Measurements from ENCODE around the gene KLHL13.
"Not testable (repeated sequence)": the region's sequence is repeated elsewhere in the genome, so short reads cannot be mapped to it uniquely, and the experiment has no call there.

Gene KLHL13

DNA sequence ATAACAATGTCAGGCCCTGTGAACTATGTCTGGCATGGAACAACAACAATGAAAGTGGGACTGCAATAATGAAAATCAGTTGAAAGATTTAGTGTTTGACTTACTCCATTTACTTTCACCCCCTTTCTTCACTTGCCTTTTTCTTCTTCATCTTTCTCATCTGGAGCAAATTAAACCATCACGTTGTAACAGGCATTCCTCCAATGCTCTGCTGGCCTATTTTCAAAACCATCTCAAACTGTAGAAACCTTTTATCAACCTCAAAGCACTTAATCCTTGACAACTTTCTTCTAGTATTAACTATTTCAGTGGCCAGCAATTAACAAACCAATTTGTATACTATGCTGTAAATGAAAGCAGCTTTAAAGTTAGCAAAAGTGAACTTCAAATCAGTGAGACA lies 8.3 kb downstream of the KLHL13 start:
- DNase-seq: no peak
- intact Hi-C loops (cut with DNase I): no loop called here

DNA sequence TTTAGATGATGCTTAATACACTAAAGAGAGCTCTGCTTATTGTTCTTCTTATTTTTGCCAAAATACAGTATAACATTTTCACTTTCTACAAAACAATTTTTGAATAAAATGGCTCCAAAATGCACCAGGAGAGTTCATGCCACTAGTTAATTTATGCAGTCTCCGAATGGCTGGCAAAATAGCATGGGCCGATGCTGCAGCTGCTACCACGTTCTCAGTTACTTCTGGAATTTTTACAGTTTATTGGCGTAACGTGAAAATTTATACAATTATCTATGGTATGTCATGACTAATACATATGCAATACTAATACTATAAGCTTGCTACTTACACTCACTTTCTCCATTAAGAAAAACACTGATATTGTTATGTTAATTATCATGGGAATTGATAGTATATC lies 16.5 kb downstream of the KLHL13 start:
- intact Hi-C loops (cut with DNase I): no loop called here
- DNase-seq: no peak

DNA sequence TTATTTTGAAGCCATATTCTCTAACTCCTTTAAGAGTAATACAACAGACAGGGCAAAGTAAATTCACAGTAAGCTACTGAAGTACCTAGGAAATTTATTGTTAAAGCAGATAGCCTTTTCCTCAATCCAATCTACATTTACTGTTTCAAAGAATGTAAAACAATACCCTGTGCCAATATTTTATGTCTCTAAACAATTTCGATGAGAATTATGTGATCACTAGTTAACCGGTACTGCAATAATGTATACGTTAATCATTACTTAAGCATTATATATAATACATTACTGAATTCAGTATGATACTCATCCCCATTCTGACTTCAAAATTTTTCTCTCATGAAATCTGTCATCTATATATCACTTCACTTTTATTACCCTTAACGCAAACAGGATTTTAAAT lies 28.5 kb downstream of the KLHL13 start:
- no peak for DNase-seq
- intact Hi-C loops (cut with DNase I): no loop called here

DNA sequence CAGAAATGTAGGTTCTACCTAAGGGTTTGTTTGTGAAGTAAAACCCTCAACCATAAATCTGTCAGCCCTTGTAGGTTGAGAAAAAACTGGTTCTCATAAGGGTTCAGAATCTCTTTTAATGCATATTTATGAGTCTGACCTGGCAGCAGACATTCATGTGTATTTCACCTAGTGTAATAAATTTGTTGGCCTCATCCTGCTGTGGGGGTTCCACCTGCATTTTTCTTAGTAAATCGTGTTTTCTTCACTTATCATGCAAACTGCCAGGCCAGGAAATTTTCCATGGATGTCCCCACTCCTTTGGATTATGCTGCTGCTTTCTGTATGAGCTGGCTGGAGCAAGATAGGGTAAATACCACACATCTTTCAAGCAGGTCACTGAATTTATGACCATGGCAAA lies 42.4 kb downstream of the KLHL13 start:
- no peak for DNase-seq
- intact Hi-C loops (cut with DNase I): no loop called here

DNA sequence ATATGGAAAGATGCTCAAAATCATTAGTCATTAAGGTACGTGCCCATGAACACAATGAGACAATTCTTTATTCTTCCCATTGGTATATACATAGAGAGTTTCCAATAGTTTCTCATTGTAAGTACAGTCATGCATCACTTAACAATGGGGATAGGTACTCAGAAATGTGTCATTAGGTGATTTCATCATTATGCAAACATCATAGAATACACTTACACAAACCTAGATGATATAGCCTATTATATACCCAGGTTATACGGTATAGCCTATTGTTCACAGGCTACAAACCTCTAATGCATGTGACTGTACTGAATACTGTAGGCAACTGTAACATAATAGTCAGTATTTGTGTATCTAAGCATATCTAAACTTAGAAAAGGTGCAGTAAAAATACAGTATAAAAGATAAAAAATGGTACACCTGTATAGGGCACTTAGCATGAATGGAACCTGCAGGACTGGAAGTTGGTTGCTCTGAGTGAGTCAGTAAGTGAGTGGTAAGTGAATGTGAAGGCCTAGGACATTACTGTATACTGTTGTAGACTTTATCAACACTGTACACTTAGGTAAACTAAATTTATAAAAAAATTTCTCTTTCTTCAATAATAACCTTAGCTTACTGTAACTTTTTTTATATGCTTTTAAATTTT lies 49.6 kb downstream of the KLHL13 start:
- intact Hi-C loops (cut with DNase I): no loop called here
- no peak for DNase-seq

DNA sequence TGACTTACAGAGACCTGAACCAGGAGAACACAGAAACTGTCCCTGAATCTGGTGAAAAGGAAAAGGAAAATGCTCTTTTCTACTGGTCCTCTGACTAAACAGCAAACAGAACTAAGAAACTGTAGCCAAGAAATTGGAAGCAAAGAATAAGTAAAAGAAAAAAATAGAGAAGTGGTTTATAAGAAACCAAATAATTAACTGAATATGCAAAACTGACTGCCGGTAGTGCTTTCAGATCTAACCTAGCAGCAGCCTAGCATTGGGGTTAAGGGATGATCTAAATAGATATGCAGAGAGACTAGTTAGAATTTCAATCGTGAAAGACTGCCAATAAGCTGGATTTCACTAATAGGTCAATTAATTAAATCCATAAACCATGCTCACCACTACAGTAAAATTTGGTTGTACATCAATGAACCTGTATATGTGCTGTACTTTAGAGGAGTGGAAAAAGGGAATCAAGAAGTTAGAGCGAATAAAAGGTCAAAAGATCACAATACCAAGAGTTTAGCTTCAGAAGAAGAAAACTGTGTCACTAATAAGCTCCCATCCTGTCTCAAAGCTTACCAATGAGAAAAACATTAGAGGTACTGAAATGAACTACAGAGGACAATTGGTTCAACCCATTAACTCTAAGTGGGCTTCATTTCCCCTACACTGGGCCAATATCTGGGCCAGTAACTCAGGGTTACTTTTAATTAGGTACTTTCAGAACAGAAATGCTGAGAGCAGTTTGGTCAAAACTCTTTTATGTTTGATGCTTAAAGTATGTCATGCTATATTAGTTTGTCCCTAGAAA lies 53.6 kb downstream of the KLHL13 start:
- intact Hi-C loops (cut with DNase I): no loop called here
- no peak for DNase-seq

DNA sequence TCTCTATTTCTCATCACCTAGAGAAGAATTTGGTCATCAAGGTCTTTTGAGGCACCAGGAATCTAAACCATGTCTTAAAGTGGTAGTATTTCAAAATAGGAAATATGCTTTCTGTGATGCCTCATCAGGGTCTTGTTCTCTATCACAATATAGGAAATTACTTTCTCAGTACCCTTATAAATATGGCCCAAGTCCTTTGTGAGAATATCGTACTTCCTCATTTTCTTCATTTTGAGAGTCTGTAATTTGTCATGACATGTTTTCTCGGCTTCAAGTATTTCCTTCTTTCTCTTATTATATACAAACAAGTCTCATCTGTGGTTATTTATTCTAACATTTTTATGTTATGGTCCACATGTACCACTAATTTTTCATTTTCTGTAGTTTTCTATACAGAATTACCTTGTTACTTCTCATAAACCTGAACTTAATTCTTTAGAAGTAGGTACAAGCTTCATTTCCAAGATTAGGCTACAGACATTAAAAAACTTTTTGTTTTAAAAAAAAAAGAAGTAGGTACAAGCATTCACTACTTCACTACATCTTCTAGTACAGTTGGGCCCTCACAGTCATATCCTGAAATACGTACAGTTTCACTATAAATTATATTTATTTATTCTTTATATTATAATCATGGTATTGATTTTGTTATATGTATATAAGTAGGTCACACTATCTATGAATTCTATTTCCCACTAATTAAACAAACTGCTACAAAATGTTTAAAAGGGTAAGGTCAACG lies 54.4 kb downstream of the KLHL13 start:
- intact Hi-C loops (cut with DNase I): no loop called here
- DNase-seq: no peak

DNA sequence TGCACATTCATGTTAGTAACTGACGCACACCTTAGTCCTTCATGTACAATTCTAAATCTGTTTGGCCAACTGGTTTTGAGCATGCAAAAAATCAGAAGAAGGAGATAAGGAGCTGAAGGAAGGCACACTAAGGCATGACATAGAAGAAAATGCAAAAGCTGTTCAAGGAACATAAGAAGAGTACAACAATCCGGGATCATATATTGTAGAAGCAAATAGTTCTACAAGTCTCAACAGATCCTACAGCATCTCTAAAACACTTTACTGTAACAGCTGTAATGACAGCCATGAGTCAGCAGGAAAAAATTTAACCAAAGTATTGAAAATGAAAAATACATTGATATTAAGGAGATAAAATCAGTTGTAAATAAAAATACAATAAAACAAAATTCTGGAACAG lies 57.7 kb downstream of the KLHL13 start:
- intact Hi-C loops (cut with DNase I): no loop called here
- no peak for DNase-seq

DNA sequence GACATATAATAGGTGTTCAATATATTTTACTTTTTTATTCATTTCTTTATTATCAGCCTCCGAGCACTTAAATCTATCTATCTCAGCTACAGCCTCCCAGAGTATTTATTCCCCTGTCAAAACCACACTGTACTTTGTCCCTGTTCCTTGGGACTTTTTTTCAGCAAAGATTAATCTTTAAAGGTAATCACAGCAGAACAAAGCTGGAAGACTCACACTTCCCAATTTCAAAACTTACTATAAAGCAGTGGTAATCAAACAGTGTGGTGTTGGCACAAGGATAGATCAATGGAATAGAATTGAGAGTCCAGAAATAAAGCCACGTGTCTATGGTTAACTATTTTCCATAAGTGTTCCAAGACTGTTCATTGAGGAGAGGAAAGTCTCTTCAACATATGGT lies 59.7 kb downstream of the KLHL13 start:
- intact Hi-C loops (cut with DNase I): no loop called here
- DNase-seq: no peak

DNA sequence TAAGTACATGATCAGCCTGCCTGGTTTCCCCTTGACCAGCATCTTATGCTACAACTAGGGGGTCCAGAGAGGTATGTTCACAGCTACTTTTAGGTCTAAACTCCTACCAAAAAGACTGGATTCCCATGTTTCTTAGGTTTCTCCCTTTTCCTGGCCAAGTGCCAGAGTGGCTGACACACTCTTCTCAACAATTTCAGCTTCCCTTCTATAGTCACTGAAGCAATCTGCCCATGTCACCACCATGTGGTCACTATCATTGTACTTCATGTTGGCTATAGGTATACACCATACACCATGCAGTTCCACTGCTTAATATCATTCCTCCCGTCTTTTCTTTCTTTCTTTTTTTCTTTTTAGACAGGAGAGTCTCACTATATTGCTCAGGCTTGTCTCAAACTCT lies 66.9 kb downstream of the KLHL13 start:
- no peak for DNase-seq
- intact Hi-C loops (cut with DNase I): no loop called here

DNA sequence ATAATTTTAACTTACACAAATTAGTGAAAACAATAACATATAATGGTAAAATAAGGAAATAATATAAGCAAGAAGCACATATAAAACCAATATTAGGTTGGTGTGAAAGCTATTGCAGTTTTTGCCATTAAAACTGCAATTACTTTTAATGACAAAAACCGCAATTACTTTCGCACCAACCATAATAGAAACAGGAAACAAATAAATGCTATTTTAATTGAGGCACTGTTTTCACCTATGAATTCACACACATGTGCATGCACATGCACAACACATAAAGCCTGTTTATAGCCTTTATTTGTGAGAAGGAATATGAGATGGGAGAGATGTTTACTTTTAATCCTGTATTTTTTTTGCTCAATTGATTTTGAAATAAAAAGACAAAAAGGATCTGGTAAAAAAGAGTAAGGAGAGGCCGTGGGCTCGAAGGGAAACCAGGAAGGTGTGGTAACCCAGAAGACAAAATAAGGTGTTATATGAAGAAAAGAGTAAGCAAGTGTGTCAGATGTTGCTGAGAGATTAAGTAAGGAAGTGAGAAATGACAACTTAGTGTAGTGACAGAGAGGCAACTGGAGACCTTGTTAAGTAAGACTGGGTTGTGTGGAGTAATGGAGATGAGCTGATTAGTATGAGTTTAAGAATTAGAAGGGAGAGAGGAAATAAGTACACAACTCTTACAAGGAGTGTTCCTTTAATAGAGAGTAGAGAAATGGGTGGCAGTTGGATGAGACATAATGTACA lies 69.0 kb downstream of the KLHL13 start:
- intact Hi-C loops (cut with DNase I): no loop called here
- DNase-seq: no peak

DNA sequence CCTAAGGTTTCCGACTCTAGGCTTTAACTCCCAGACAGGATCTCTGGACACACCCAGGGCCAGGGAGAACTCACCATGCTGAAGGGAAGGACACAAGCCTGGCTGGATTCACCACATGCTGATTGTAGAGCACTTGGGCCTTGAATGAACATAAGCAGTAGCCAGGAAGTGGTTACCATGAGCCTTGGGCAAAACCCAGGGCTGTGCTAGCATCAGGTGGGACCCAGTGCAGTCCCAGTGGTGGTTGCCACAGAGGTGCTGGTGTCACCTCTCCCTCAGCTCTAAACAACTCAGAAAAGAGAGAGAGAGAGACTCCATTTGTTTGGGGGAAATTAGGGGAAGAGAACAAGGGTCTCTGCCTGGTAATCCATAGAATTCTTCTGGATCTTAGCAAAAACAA lies 77.0 kb downstream of the KLHL13 start:
- DNase-seq: no peak
- intact Hi-C loops (cut with DNase I): no loop called here

DNA sequence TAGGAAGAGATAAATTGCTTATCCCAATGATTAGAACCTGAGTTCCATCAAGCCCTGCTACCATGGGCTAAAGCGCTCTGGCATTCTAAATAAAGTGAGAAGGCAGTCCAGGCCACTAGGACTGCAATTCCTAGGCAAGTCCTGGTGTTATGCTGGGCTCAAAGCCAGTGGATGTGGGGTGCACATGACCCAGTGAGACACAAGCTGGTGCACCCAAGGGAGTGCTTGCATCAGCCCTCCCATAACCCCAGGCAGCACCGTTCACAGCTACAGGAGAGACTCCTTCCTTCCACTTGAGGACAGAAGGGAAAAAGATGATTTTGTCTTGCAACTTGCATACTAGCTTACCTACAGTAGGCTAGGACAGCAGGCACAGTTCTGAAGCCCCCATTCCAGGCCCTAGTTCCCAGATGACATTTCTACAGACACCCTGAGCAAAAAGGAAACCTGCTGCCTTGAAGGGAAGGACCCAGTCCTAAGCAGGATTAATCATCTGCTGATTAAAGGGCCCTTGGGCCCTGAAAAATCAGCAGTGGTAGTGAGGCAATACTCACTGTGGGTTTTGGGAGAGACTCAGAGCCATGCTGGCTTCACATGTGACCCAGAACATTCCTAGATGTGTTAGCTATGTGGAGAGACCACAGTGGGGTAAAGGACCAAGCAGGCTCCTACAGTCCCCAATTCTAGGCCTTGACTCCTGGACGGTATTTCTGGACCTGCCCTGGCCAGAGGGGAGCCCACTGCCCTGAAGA lies 77.8 kb downstream of the KLHL13 start:
- intact Hi-C loops (cut with DNase I): no loop called here
- no peak for DNase-seq

DNA sequence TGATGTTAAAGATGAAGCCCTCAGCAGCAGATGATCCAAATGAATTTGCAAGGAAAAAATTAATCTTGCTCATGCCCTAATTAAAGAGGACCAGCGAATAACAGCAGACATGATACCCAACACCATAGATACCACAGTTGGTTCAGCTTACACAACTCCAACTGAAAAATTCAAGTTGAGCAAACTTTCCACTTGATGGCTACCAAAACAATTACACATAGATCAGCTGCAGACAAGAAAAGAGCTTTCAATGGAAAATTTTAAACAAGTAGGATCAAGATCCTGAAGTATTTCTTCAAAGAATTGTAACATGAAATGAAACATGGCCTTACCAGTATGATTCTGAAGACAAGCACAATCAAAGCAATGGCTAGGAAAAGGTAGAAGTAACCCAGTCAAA lies 90.0 kb downstream of the KLHL13 start:
- intact Hi-C loops (cut with DNase I): no loop called here
- no peak for DNase-seq

DNA sequence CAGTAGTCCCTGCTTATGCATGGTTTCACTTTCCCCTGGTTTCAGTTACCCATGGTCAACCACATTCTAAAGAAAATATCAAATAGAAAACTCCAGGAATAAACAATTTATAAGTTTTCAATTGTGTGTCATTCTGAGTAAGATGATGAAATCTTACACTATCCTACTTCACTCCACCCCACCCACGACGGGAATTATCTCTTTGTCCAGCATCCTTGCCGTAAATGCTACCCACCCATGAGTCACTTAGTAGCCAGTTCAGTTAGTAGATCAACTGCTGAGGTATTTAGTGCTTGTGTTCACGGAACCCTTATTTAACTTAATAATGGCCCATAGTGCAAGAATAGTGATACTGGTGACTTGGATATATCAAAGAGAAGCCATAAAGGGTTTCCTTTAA lies 91.4 kb downstream of the KLHL13 start:
- intact Hi-C loops (cut with DNase I): no loop called here
- DNase-seq: no peak

DNA sequence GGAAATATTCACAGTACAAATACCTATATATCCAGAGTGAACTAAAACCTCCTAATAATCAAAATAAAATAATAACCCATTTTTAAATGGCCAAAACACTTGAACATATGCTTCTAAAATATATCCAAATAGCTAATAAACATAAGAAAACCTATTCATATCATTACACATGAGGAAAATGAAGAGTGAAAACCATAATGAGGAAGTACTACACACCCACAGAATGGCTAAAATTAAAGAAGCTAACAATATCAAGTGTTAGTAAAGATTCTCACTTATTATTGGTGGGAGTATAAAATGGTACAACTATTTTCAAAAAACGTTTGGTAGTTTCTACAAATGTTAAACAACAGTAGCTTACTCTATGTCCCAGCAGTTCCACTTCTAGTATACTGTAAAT lies 92.1 kb downstream of the KLHL13 start:
- intact Hi-C loops (cut with DNase I): no loop called here
- no peak for DNase-seq

DNA sequence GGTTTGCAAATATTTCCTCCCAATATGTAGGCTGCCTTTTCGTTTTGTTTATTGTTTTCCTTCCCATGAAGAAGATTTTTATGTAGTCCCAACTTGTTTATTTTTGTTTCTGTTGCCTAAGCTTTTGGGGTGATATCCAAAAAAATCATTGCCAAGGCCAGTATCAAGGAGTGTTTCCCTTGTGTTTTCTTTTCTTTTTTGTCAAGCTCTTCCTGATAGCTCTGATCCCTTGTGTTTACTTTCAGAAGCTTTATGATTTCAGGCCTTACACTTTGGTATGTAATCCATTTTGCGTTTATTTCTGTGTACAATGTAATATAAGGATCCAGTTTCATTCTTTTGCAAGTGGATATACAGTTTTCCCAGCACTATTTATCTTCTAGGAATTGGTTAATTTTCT lies 93.9 kb downstream of the KLHL13 start:
- DNase-seq: no peak
- intact Hi-C loops (cut with DNase I): no loop called here

DNA sequence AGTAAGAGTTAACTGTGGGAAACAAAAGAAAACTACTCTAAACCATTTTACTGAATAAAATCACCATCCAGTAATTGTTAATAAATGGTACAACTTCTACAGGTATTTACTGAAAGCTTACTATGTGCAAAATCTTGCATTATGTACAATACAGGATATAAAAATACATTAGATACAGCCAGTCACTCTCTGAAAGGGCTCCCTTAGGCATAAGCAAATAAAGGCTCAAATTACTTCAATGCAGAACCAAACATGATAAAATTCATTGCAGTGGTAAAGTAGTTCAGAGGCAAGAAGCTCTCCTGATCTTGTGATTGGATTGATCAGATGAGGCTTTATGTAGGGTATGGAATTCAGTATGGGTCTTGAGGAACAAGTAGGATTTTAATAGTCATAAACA lies 100.2 kb downstream of the KLHL13 start:
- no peak for DNase-seq
- intact Hi-C loops (cut with DNase I): no loop called here

DNA sequence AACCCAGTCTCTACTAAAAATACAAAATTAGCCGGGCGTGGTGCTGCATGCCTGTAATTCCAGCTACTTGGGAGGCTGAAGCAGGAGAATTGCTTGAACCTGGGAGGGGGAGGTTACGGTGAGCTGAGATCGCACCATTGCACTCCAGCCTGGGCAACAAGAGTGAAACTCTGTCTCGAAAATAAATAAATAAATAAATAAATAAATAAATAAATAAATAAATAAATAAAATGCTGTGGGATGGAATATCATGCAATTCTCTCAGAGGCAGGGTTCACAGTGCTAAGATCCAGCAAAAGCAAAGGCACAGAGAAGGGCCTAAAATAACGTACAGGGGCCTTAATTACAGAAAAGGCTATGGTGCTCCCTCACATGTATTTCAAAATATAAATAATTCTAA lies 114.2 kb downstream of the KLHL13 start:
- DNase-seq; intact Hi-C loops (cut with DNase I): not testable (repeated sequence)

All from head of caudate nucleus (tissue), 42 donors.